OCI-LY1 (cell line): ENCODE measurements around the gene MYO18A.

Experiments used
- H2AFZ ChIP-seq: fragments of 200-600 bp; sonication (generic), shearing (Covaris generic); 2 replicates; pipeline ENCODE4 v1.6.0; 2014; ENCODE audit warnings: antibody characterized with exemption, mild to moderate bottlenecking, low read length
- H3F3A ChIP-seq: fragments of 200-600 bp; sonication (generic), shearing (Covaris generic); 2 replicates; pipeline ENCODE4 v1.6.0; 2014; ENCODE audit warnings: mild to moderate bottlenecking, antibody characterized with exemption, low read length, moderate library complexity; ENCODE audit not compliant: insufficient read depth
- H3K27ac ChIP-seq: fragments of 200-600 bp; sonication (generic); 2 replicates; pipeline ENCODE4 v1.5.1; 2014; ENCODE audit warnings: low read length, mixed run types, mild to moderate bottlenecking, low read depth; ENCODE audit not compliant: poor library complexity, severe bottlenecking
- H3K27me3 ChIP-seq: fragments of 200-600 bp; sonication (generic); 2 replicates; pipeline ENCODE4 v1.6.0; 2014; ENCODE audit warnings: antibody characterized with exemption, mild to moderate bottlenecking, low read length, moderate library complexity; ENCODE audit not compliant: insufficient read depth
- H3K36me3 ChIP-seq: fragments of 200-600 bp; sonication (generic); 2 replicates; pipeline ENCODE4 v1.6.1; 2014; ENCODE audit warnings: mild to moderate bottlenecking, antibody characterized with exemption, low read length, moderate library complexity, mixed read lengths; ENCODE audit not compliant: insufficient read depth
- H3K4me1 ChIP-seq: fragments of 200-600 bp; sonication (generic); 2 replicates; pipeline ENCODE4 v1.5.1; 2014; ENCODE audit warnings: mild to moderate bottlenecking, low read length, moderate library complexity; ENCODE audit not compliant: insufficient read depth, severe bottlenecking
- H3K4me2 ChIP-seq: fragments of 200-600 bp; sonication (generic), shearing (Covaris generic); 2 replicates; pipeline ENCODE4 v1.6.1; 2014; ENCODE audit warnings: low read length
- H3K4me3 ChIP-seq: fragments of 200-600 bp; sonication (generic); 2 replicates; pipeline ENCODE4 v1.5.1; 2014; ENCODE audit warnings: low read length, low read depth, mild to moderate bottlenecking, mixed read lengths; ENCODE audit not compliant: poor library complexity, severe bottlenecking
- H3K79me2 ChIP-seq: fragments of 200-600 bp; shearing (Covaris generic); 2 replicates; pipeline ENCODE4 v1.6.1; 2016; ENCODE audit warnings: mixed run types, low read length, mixed read lengths; ENCODE audit not compliant: insufficient read depth
- H3K9ac ChIP-seq: fragments of 200-600 bp; sonication (generic), shearing (Covaris generic); 2 replicates; pipeline ENCODE4 v1.6.1; 2014; ENCODE audit warnings: mild to moderate bottlenecking, low read length, mixed read lengths
- H3K9me2 ChIP-seq: fragments of 200-600 bp; sonication (generic), shearing (Covaris generic); 2 replicates; pipeline ENCODE4 v1.6.1; 2014; ENCODE audit warnings: low read depth, mild to moderate bottlenecking, low read length, mixed read lengths
- H3K9me3 ChIP-seq: fragments of 200-600 bp; shearing (Covaris generic); 2 replicates; pipeline ENCODE4 v1.6.1; 2014; ENCODE audit warnings: low read length, mixed read lengths
- H4K20me1 ChIP-seq: fragments of 200-600 bp; sonication (generic), shearing (Covaris generic); 2 replicates; pipeline ENCODE4 v1.6.0; 2016; ENCODE audit warnings: mild to moderate bottlenecking, low read length; ENCODE audit not compliant: insufficient read depth
- CTCF ChIP-seq: fragments of 200-600 bp; sonication (generic), shearing (Covaris generic); IDR thresholded peaks from 2 replicates; pipeline ENCODE4 v1.5.1; 2017; ENCODE audit warnings: mild to moderate bottlenecking, antibody characterized with exemption, low read length, moderate library complexity, mixed read lengths
- EZH2 ChIP-seq: fragments of 200-600 bp; sonication (generic), shearing (Covaris generic); IDR thresholded peaks from 2 replicates; pipeline ENCODE4 v1.8.0; 2017; ENCODE audit warnings: borderline replicate concordance, mixed run types, mild to moderate bottlenecking, antibody characterized with exemption, low read length, moderate library complexity, mixed read lengths

MYO18A gene

GRCh38 chr17:29066047-29066446 lies 114.2 kb downstream of the MYO18A start:
- Histone ChIP-seq H3K4me1 (no peaks in the 10 kb centered on the region), H3K27me3 (peaks cover 4% of the 10 kb centered on the region; the same call in 1 of the 2 replicates), H3K27ac (no peak overlapping the region), H3K9me3 (no peaks in the 10 kb centered on the region), H3K9me2 (no peaks in the 10 kb centered on the region), H3F3A (no peaks in the 10 kb centered on the region), H3K79me2 (no peaks in the 10 kb centered on the region), H2AFZ (no peak overlapping the region), H3K4me3 (no peak overlapping the region), H3K4me2 (no peak overlapping the region), H3K36me3 (no peaks in the 10 kb centered on the region), H3K9ac (no peak overlapping the region), H4K20me1 (no peaks in the 10 kb centered on the region)
- no peak for TF ChIP-seq EZH2
- no peak for TF ChIP-seq CTCF

GRCh38 chr17:29063992-29064391 lies 116.2 kb downstream of the MYO18A start:
- TF ChIP-seq EZH2: no peak
- TF ChIP-seq CTCF: no peak
- H3K9me3 ChIP-seq: no peaks in the 10 kb centered on the region
- no peak overlapping the region for H3K9ac ChIP-seq
- no peaks in the 10 kb centered on the region for H3K79me2 ChIP-seq
- H3K36me3 ChIP-seq: no peaks in the 10 kb centered on the region
- peaks cover 5% of the 10 kb centered on the region; the same call in 1 of the 2 replicates for H3K27me3 ChIP-seq
- no peaks in the 10 kb centered on the region for H3K9me2 ChIP-seq
- H2AFZ ChIP-seq: no peak overlapping the region
- H3K4me1 ChIP-seq: no peaks in the 10 kb centered on the region
- H3K4me2 ChIP-seq: no peak overlapping the region
- H4K20me1 ChIP-seq: no peaks in the 10 kb centered on the region
- H3K27ac ChIP-seq: no peak overlapping the region
- H3F3A ChIP-seq: no peaks in the 10 kb centered on the region
- H3K4me3 ChIP-seq: no peak overlapping the region

GRCh38 chr17:29062215-29062614 lies 118.0 kb downstream of the MYO18A start:
- Histone ChIP-seq H4K20me1 (no peaks in the 10 kb centered on the region), H3K9me2 (no peaks in the 10 kb centered on the region), H3K4me1 (no peaks in the 10 kb centered on the region), H3K79me2 (no peaks in the 10 kb centered on the region), H3K36me3 (no peaks in the 10 kb centered on the region), H3F3A (no peaks in the 10 kb centered on the region), H3K9me3 (no peaks in the 10 kb centered on the region), H3K9ac (no peak overlapping the region), H3K4me2 (no peak overlapping the region), H3K27ac (no peak overlapping the region), H3K27me3 (peaks cover 5% of the 10 kb centered on the region), H2AFZ (no peak overlapping the region), H3K4me3 (no peak overlapping the region)
- TF ChIP-seq EZH2 (no peak), CTCF (no peak)
